Measurements from ENCODE around the gene CRIP2.

Gene CRIP2

DNA sequence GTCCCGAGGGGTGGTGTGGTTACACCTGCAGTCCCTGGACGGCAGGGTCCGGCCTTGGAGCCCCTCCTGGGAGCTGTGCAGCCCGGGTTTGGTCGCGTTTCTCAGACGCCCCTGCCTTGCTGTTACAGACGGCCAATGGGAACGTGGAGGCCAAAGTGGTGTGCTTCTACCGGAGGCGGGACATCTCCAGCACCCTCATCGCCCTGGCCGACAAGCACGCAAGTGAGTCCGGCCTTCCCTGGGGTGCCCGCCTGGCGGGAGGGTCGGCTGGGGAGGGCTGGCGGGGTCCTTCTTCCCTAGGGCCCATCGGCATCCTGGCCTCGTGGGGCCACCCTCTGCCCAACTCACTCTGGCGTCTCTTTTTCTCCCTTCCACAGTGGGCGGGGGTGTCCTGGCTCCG lies 29.3 kb upstream of the CRIP2 start:
- no peak for DNase-seq

DNA sequence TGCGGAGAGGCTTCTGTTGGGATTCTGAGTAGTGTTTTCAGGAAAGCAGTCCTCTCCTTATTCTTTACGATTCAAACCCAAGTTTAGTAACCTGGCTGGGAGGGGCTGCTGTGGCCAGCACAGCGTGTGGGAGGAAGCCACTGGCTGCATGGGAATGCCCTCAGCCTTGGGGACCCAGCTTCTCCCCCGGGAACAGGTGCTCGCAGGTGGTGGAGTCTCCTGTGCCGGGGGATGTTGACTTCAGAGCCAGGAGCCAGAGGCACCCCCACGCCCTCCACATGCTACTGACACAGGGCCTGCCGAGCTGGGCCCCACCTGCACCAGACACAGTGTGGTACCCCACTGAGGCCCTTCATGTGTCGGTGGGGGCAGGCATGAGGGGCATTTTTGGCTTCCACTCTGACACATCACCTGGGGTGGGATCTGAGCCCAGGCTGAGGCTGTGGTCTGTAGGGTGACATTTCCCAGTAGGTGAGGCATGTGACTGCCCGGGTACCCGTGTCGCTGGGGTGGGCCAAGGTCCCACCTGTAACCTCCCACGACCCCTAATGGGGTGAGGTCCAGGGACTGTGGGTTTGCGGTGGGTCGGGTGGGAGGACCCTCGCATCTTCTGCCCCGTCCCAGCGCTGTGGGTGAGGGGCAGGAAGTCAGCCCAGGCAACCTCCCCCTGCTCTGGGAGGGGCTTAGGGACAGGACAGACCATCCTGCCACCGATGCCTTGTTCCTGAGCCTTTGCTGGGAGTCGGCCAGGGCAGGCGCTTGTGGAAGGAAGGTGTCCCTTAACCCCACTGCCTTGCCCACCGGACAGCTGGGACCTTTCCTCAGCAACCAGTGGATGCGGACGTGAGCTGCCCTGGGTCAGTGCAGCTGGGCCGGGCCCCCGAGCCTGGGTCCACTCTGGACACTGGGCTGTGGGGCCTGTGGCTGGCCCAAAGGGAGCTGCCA lies 28.4 kb upstream of the CRIP2 start:
- no peak for DNase-seq

- no peak for DNase-seq
Measured at GRCh38 chr14:105446971-105447370, 27.6 kb upstream of the CRIP2 start.

- DNase-seq: no peak
Measured at GRCh38 chr14:105447651-105448640, 26.7 kb upstream of the CRIP2 start.

- DNase-seq: peak; percentile 1 to 7
Measured at GRCh38 chr14:105448706-105449111, 25.9 kb upstream of the CRIP2 start.

GRCh38 chr14:105449276-105450122 lies 25.1 kb upstream of the CRIP2 start:
- no peak for DNase-seq

- no peak for DNase-seq
Measured at GRCh38 chr14:105450123-105450505, 24.5 kb upstream of the CRIP2 start.

- no peak for DNase-seq
Measured at GRCh38 chr14:105450864-105451720, 23.5 kb upstream of the CRIP2 start.

GRCh38 chr14:105452963-105453362 lies 21.7 kb upstream of the CRIP2 start:
- DNase-seq: no peak

DNA sequence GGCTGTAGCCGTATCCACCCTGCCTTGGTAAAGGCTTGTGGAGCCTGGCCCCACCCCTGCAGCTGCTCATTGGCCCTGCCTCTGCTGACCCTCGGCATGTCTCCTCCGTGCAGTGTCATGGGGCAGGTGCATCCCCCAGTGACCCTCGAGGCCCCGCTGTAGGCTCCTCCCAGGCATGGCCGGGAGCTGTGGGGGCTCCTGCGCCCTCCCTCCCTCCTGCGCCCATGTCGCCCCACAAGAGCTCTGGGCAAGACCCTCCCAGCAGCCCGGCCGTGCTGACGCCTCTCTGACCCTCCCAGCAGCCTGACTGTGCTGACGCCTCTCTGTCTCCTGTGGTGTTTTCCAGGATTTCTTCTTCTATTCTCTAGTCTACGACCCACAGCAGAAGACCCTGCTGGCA lies 20.8 kb upstream of the CRIP2 start:
- DNase-seq: no peak

GRCh38 chr14:105455086-105455640 lies 19.5 kb upstream of the CRIP2 start:
- DNase-seq: no peak

GRCh38 chr14:105455766-105456660 lies 18.6 kb upstream of the CRIP2 start:
- DNase-seq: no peak

GRCh38 chr14:105456736-105457617 lies 17.6 kb upstream of the CRIP2 start:
- DNase-seq: no peak

DNA sequence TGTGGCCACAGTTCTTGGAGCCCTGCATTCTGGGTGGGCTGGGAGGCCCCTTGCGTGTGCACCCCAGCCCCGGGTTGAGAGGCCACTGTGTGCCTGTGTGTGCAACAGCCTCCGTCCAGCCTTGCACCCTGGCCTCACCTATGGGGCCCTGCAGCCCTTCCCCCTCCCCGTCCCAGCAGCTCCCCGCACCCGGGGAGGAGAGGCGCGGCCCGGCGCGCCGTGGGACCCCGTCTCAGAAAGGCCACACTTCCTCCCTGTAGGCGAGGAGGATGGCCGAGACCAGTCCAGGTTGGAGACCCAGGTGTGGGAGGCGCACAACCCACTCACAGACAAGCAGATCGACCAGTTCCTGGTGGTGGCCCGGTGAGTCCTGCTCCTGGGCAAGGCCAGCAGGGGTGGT lies 16.6 kb upstream of the CRIP2 start:
- DNase-seq: no peak

GRCh38 chr14:105458571-105458970 lies 16.1 kb upstream of the CRIP2 start:
- DNase-seq: no peak

GRCh38 chr14:105460116-105460515 lies 14.5 kb upstream of the CRIP2 start:
- DNase-seq: no peak

DNA sequence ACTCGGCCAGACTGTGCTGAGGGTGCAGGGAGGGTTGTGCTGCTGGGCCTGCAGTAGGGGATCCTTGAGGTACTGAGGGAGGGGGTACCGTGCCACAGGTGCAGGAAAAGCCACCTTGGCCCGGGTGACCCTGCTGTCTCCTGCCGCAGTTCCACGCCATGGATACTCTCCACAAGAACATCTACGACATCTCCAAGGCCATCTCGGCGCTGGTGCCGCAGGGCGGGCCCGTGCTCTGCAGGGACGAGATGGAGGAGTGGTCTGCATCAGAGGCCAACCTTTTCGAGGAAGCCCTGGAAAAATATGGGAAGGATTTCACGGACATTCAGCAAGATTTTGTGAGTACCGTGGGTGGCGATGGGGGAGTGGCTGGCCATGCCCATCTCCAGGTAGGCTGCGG lies 14.0 kb upstream of the CRIP2 start:
- no peak for DNase-seq

DNA sequence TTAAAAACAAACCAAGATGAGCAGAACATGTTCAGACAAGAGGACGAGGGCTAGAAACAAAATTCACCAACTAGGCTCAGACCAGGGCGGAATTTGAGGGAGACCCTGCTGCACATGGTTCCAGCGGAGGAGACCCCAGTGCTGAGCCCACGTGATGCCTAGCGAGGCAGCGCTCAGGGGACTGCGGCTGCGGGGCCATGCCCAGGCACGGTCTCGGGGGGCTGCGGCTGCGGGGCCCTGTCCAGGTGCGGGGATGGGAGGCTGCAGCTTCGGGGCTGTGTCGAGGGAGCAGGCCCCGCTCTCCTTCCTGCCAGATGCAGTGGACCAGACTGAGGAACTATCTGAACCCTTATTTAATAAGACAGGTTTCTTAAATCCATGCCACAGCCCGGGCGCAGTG lies 12.7 kb upstream of the CRIP2 start:
- DNase-seq: no peak

- DNase-seq: no peak
Measured at GRCh38 chr14:105464501-105464900, 10.1 kb upstream of the CRIP2 start.
